ENCODE measurements around the gene SPRY1. TPM values are rescaled to one million over a fixed set of nuclear protein-coding genes. Genes with fewer than 3 reads are reported as not detected.

The SPRY1 gene
- total and polyA plus RNA-seq, 9 of the 15 experiments (the other 6 are each of a cell fraction or from before 2014, with no cell fraction given): 0.18 to 1.9 (median 0.45) TPM; not detected in 1

DNA sequence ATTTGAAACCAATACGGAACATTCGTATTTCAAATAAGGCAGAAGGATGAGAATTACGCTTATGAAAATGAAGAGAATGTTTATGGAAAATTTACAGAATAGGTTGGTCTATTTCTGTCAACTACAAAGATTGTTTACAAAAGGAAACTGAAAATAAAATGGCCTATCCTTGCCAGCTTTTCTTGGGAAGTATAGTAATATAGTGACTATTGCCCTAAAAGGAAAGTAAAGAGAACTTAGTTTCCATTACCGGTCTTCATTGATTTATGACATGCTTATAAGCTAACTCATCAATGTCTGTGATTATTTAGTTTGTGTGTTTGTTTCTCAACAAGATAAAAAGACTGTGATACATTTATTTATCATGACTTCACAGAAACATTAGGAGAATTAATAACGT, 2.9 kb upstream of the SPRY1 start:
- peak overlapping the region; percentile 66 for H2AFZ ChIP-seq (ENCODE audit: low read depth, low read length)
- CTCF ChIA-PET (ENCODE audit: low intra/inter-chr PET ratio): no interaction called here
- no peaks in the 10 kb centered on the region for H3K9me1 ChIP-seq (ENCODE audit: control insufficient read depth, insufficient read depth, low read length)
- no peaks in the 10 kb centered on the region for H3K79me2 ChIP-seq (ENCODE audit: control insufficient read depth, insufficient read depth, low read length)
- H4K20me1 ChIP-seq (replicated peaks; ENCODE audit: control insufficient read depth, insufficient read depth, low read length): no peaks in the 10 kb centered on the region
- no TSS peak for BruUV-seq (replicated peaks)
- no peak for TF ChIP-seq ZNF197 (CRISPR knock-in tag; IDR thresholded peaks at IDR 0.05; ENCODE audit: low read depth)
- TF ChIP-seq, protein P1, sequence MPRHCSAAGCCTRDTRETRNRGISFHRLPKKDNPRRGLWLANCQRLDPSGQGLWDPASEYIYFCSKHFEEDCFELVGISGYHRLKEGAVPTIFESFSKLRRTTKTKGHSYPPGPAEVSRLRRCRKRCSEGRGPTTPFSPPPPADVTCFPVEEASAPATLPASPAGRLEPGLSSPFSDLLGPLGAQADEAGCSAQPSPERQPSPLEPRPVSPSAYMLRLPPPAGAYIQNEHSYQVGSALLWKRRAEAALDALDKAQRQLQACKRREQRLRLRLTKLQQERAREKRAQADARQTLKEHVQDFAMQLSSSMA (CRISPR knock-in tag; IDR thresholded peaks at IDR 0.05): no peak
- TF ChIP-seq MEF2D (tag; conservative IDR thresholded peaks at IDR 0.05; ENCODE audit: low read depth): no peak
- TF ChIP-seq CEBPB (tag; IDR thresholded peaks at IDR 0.05): no peak
- no peak overlapping the region for H3K4me3 ChIP-seq
- H3K4me1 ChIP-seq (replicated peaks in 1 of 2; ENCODE audit: control insufficient read depth in 2 of 2, insufficient read depth in 2 of 2, low read length in 2 of 2): peaks cover 2 to 15% of the 10 kb centered on the region in 2 experiments; a peak in 3 of 5 replicates
- DNase-seq (ENCODE audit: extremely low read depth in 1 of 4, low spot score in 3 of 4) (no peak), ATAC-seq (no peak), FAIRE-seq (no peak)
- no peaks in the 10 kb centered on the region for H3K27me3 ChIP-seq (ENCODE audit: control insufficient read depth in 2 of 2, insufficient read depth in 2 of 2, low read length in 2 of 2)
- intact Hi-C loops (cut with micrococcal nuclease) (loop anchor here (10.0 kb wide), 1 partner anchor 171 kb away; no protein-coding TSS in a partner anchor), in situ Hi-C loops (cut with MboI) (no loop called here)
- POLR2A ChIA-PET: no interaction called here
- no peak overlapping the region for H3K4me2 ChIP-seq (ENCODE audit: insufficient read depth, low read length)
- no peaks in the 10 kb centered on the region for H3K36me3 ChIP-seq (ENCODE audit: control insufficient read depth, insufficient read depth, low read length)
- H3K27ac ChIP-seq (ENCODE audit: extremely low read depth, low read depth, low read length): no peak overlapping the region
- 0 out of 2 replicates have a peak, but pooled peaks cover 2% of the 10 kb centered on the region for H3K9me3 ChIP-seq (replicated peaks; ENCODE audit: control insufficient read depth, insufficient read depth, low read depth, low read length)
- H3K9ac ChIP-seq (ENCODE audit: insufficient read depth in 1 of 2, low read depth in 2 of 2, low read length in 2 of 2): no peak overlapping the region
- WGBS (ENCODE audit: insufficient coverage, low coverage, missing lambda C conversion rate): 42% methylated on average over 5 of the region's 5 CpGs

Data from K562 (cell line).